Measurements from ENCODE around the gene DIP2C.
"Not testable (repeated sequence)": the region's sequence is repeated elsewhere in the genome, so short reads cannot be mapped to it uniquely, and the experiment has no call there.

DIP2C gene

GRCh38 chr10:651692-652091 lies 37.8 kb downstream of the DIP2C start:
- no peak for TF ChIP-seq CTCF (IDR thresholded peaks at IDR 0.05; ENCODE audit: extremely low read depth, insufficient read depth, missing control alignments)
- DNase-seq (ENCODE audit: low spot score) = no peak
- in situ Hi-C loops (cut with MboI; ENCODE audit: low pct_unique_long_range_greater_than_20kb, low sequenced_read_pairs, unreplicated experiment) = no loop called here

GRCh38 chr10:650886-651615 lies 38.4 kb downstream of the DIP2C start:
- in situ Hi-C loops (cut with MboI; ENCODE audit: low pct_unique_long_range_greater_than_20kb, low sequenced_read_pairs, unreplicated experiment) = no loop called here
- no peak for TF ChIP-seq CTCF (IDR thresholded peaks at IDR 0.05; ENCODE audit: extremely low read depth, insufficient read depth, missing control alignments)
- DNase-seq (ENCODE audit: low spot score) = no peak

- no peak for DNase-seq (ENCODE audit: low spot score)
- in situ Hi-C loops (cut with MboI; ENCODE audit: low pct_unique_long_range_greater_than_20kb, low sequenced_read_pairs, unreplicated experiment) = no loop called here
- no peak for TF ChIP-seq CTCF (IDR thresholded peaks at IDR 0.05; ENCODE audit: extremely low read depth, insufficient read depth, missing control alignments)
Measured at GRCh38 chr10:650441-650851, 39.0 kb downstream of the DIP2C start.

GRCh38 chr10:649798-650440 lies 39.5 kb downstream of the DIP2C start:
- TF ChIP-seq CTCF (IDR thresholded peaks at IDR 0.05; ENCODE audit: extremely low read depth, insufficient read depth, missing control alignments) = no peak
- no peak for DNase-seq (ENCODE audit: low spot score)
- in situ Hi-C loops (cut with MboI; ENCODE audit: low pct_unique_long_range_greater_than_20kb, low sequenced_read_pairs, unreplicated experiment) = no loop called here

GRCh38 chr10:649445-649797 lies 40.0 kb downstream of the DIP2C start:
- in situ Hi-C loops (cut with MboI; ENCODE audit: low pct_unique_long_range_greater_than_20kb, low sequenced_read_pairs, unreplicated experiment) = no loop called here
- no peak for TF ChIP-seq CTCF (IDR thresholded peaks at IDR 0.05; ENCODE audit: extremely low read depth, insufficient read depth, missing control alignments)
- DNase-seq (ENCODE audit: low spot score) = no peak

GRCh38 chr10:647019-647418 lies 42.4 kb downstream of the DIP2C start:
- in situ Hi-C loops (cut with MboI; ENCODE audit: low pct_unique_long_range_greater_than_20kb, low sequenced_read_pairs, unreplicated experiment) = not testable (repeated sequence)

GRCh38 chr10:646118-646524 lies 43.3 kb downstream of the DIP2C start:
- no peak for TF ChIP-seq CTCF (IDR thresholded peaks at IDR 0.05; ENCODE audit: extremely low read depth, insufficient read depth, missing control alignments)
- in situ Hi-C loops (cut with MboI; ENCODE audit: low pct_unique_long_range_greater_than_20kb, low sequenced_read_pairs, unreplicated experiment) = no loop called here
- DNase-seq (ENCODE audit: low spot score) = no peak

More at GRCh38 chr10:647019-647418, 42.4 kb downstream of the DIP2C start:
- DNase-seq (ENCODE audit: low spot score) = not testable (repeated sequence)
